Progenitor cell of endocrine pancreas (in vitro differentiated cells): ENCODE results near the gene NDC80. TPM values are rescaled to one million over a fixed set of nuclear protein-coding genes. Genes with fewer than 3 reads are reported as not detected.
"Not testable (repeated sequence)": the region's sequence is repeated elsewhere in the genome, so short reads cannot be mapped to it uniquely, and the experiment has no call there.

ENCODE experiments used
- DNase-seq: peaks from one replicate; pipeline ENCODE4 v3.0.0; 2021; ENCODE audit warnings: low spot score; ENCODE audit not compliant: unreplicated experiment
- H3K27ac Mint-ChIP-seq: 2 replicates; pipeline ENCODE4 v1.8.0; 2021; ENCODE audit warnings: mild to moderate bottlenecking, moderate library complexity, mixed read lengths
- H3K27me3 Mint-ChIP-seq: 2 replicates; pipeline ENCODE4 v1.8.0; 2021; ENCODE audit warnings: mixed read lengths
- H3K36me3 Mint-ChIP-seq: 2 replicates; pipeline ENCODE4 v1.8.0; 2022; ENCODE audit warnings: mixed read lengths; ENCODE audit not compliant: insufficient read depth
- H3K4me1 Mint-ChIP-seq: 2 replicates; pipeline ENCODE4 v1.8.0; 2021; ENCODE audit warnings: low read depth, mixed read lengths
- H3K4me3 Mint-ChIP-seq: 2 replicates; pipeline ENCODE4 v1.8.0; 2021; ENCODE audit warnings: low read depth, mild to moderate bottlenecking, moderate library complexity, mixed read lengths
- H3K9me3 Mint-ChIP-seq: 2 replicates; pipeline ENCODE4 v1.8.0; 2021; ENCODE audit warnings: low read depth, mixed read lengths
- CTCF ChIP-seq: fragments of 200-600 bp; sonication (generic); IDR thresholded peaks from one replicate; pipeline ENCODE4 v1.5.0; 2021; ENCODE audit warnings: antibody characterized with exemption, mild to moderate bottlenecking; ENCODE audit not compliant: unreplicated experiment
- long read RNA-seq: library from polyadenylated mRNA; unstranded; transcript quantifications from one replicate; pipeline ENCODE4 v2.0.0, GENCODE V29; 2020
- total RNA-seq: library from RNA; stranded (reverse); gene quantifications from 2 replicates; pipeline ENCODE4 v1.2.1, GENCODE V29; 2021

The NDC80 gene
- 15.0 and 17.4 TPM in 2 replicates for total RNA-seq
- long read RNA-seq, transcript NDC80-201 (17 exons, 2,172 nt) = major isoform, 62 of 111 reads
- long read RNA-seq, partial matches to known transcripts = 44 of 111 reads
- long read RNA-seq, other reads (novel, unspliced or antisense) = 5 of 111 reads

GRCh38 chr18:2571200-2572170 is at the start of gene NDC80, which contains the start of gene METTL4:
Gene NDC80 (plus strand): TSS chr18:2571557. CDS start chr18:2572986, 1,429 bp downstream.
Gene METTL4 (minus strand): TSS chr18:2571505. CDS start chr18:2567216, 4,289 bp downstream.
- TF ChIP-seq CTCF = no peak
- H3K4me3 Mint-ChIP-seq = peak within 1 kb of the TSS; percentile 94

GRCh38 chr18:2522112-2522511 is 49.2 kb upstream of the NDC80 start:
- Mint-ChIP-seq H3K4me1 (peaks cover 23% of the 10 kb centered on the region), H3K36me3 (no peaks in the 10 kb centered on the region), H3K27me3 (peaks cover 38% of the 10 kb centered on the region), H3K27ac (no peak overlapping the region), H3K4me3 (no peak overlapping the region), H3K9me3 (no peaks in the 10 kb centered on the region)
- no peak for DNase-seq
- TF ChIP-seq CTCF = no peak

More at GRCh38 chr18:2571200-2572170, at the start of gene NDC80, which contains the start of gene METTL4:
- Mint-ChIP-seq H3K27ac (peak within 1 kb of the TSS; percentile 99), H3K9me3 (no peaks in the 10 kb centered on the region), H3K36me3 (peaks cover 4% of the 10 kb centered on the region), H3K4me1 (peaks cover 28% of the 10 kb centered on the region), H3K27me3 (no peaks in the 10 kb centered on the region)
- DNase-seq = peak; percentile 69

- H3K36me3 Mint-ChIP-seq, H3K4me3 Mint-ChIP-seq, DNase-seq, H3K9me3 Mint-ChIP-seq: not testable (repeated sequence)
- Mint-ChIP-seq H3K4me1 (peaks cover 15% of the 10 kb centered on the region), H3K27me3 (peaks cover 40% of the 10 kb centered on the region), H3K27ac (peak overlapping the region; percentile 76)
Observed at GRCh38 chr18:2524794-2525198, 46.6 kb upstream of the NDC80 start.

- Mint-ChIP-seq H3K27ac (no peak overlapping the region), H3K27me3 (peaks cover 38% of the 10 kb centered on the region), H3K4me1 (peaks cover 15% of the 10 kb centered on the region), H3K4me3 (no peak overlapping the region), H3K36me3 (peaks cover 4% of the 10 kb centered on the region), H3K9me3 (peaks cover 4% of the 10 kb centered on the region)
- DNase-seq = no peak
- TF ChIP-seq CTCF = no peak
Observed at GRCh38 chr18:2526329-2526728, 45.0 kb upstream of the NDC80 start.

GRCh38 chr18:2529154-2529553 is 42.2 kb upstream of the NDC80 start:
- no peak overlapping the region for H3K4me3 Mint-ChIP-seq
- H3K4me1 Mint-ChIP-seq = peaks cover 8% of the 10 kb centered on the region
- no peak for TF ChIP-seq CTCF
- H3K36me3 Mint-ChIP-seq = peaks cover 16% of the 10 kb centered on the region
- peaks cover 14% of the 10 kb centered on the region for H3K9me3 Mint-ChIP-seq
- DNase-seq = no peak
- H3K27me3 Mint-ChIP-seq = peaks cover 22% of the 10 kb centered on the region
- H3K27ac Mint-ChIP-seq = no peak overlapping the region
